OCI-LY1 (cell line): ENCODE data around the gene ATXN1.
"Not testable (repeated sequence)": the region's sequence is repeated elsewhere in the genome, so short reads cannot be mapped to it uniquely, and the experiment has no call there.

Source experiments
- H2AFZ ChIP-seq: fragments of 200-600 bp; sonication (generic), shearing (Covaris generic); 2 replicates; pipeline ENCODE4 v1.6.0; 2014; ENCODE audit warnings: antibody characterized with exemption, mild to moderate bottlenecking, low read length
- H3F3A ChIP-seq: fragments of 200-600 bp; sonication (generic), shearing (Covaris generic); 2 replicates; pipeline ENCODE4 v1.6.0; 2014; ENCODE audit warnings: mild to moderate bottlenecking, antibody characterized with exemption, low read length, moderate library complexity; ENCODE audit not compliant: insufficient read depth
- H3K27ac ChIP-seq: fragments of 200-600 bp; sonication (generic); 2 replicates; pipeline ENCODE4 v1.5.1; 2014; ENCODE audit warnings: low read length, mixed run types, mild to moderate bottlenecking, low read depth; ENCODE audit not compliant: poor library complexity, severe bottlenecking
- H3K27me3 ChIP-seq: fragments of 200-600 bp; sonication (generic); 2 replicates; pipeline ENCODE4 v1.6.0; 2014; ENCODE audit warnings: antibody characterized with exemption, mild to moderate bottlenecking, low read length, moderate library complexity; ENCODE audit not compliant: insufficient read depth
- H3K36me3 ChIP-seq: fragments of 200-600 bp; sonication (generic); 2 replicates; pipeline ENCODE4 v1.6.1; 2014; ENCODE audit warnings: mild to moderate bottlenecking, antibody characterized with exemption, low read length, moderate library complexity, mixed read lengths; ENCODE audit not compliant: insufficient read depth
- H3K4me1 ChIP-seq: fragments of 200-600 bp; sonication (generic); 2 replicates; pipeline ENCODE4 v1.5.1; 2014; ENCODE audit warnings: mild to moderate bottlenecking, low read length, moderate library complexity; ENCODE audit not compliant: insufficient read depth, severe bottlenecking
- H3K4me2 ChIP-seq: fragments of 200-600 bp; sonication (generic), shearing (Covaris generic); 2 replicates; pipeline ENCODE4 v1.6.1; 2014; ENCODE audit warnings: low read length
- H3K4me3 ChIP-seq: fragments of 200-600 bp; sonication (generic); 2 replicates; pipeline ENCODE4 v1.5.1; 2014; ENCODE audit warnings: low read length, low read depth, mild to moderate bottlenecking, mixed read lengths; ENCODE audit not compliant: poor library complexity, severe bottlenecking
- H3K79me2 ChIP-seq: fragments of 200-600 bp; shearing (Covaris generic); 2 replicates; pipeline ENCODE4 v1.6.1; 2016; ENCODE audit warnings: mixed run types, low read length, mixed read lengths; ENCODE audit not compliant: insufficient read depth
- H3K9ac ChIP-seq: fragments of 200-600 bp; sonication (generic), shearing (Covaris generic); 2 replicates; pipeline ENCODE4 v1.6.1; 2014; ENCODE audit warnings: mild to moderate bottlenecking, low read length, mixed read lengths
- H3K9me2 ChIP-seq: fragments of 200-600 bp; sonication (generic), shearing (Covaris generic); 2 replicates; pipeline ENCODE4 v1.6.1; 2014; ENCODE audit warnings: low read depth, mild to moderate bottlenecking, low read length, mixed read lengths
- H3K9me3 ChIP-seq: fragments of 200-600 bp; shearing (Covaris generic); 2 replicates; pipeline ENCODE4 v1.6.1; 2014; ENCODE audit warnings: low read length, mixed read lengths
- H4K20me1 ChIP-seq: fragments of 200-600 bp; sonication (generic), shearing (Covaris generic); 2 replicates; pipeline ENCODE4 v1.6.0; 2016; ENCODE audit warnings: mild to moderate bottlenecking, low read length; ENCODE audit not compliant: insufficient read depth
- CTCF ChIP-seq: fragments of 200-600 bp; sonication (generic), shearing (Covaris generic); IDR thresholded peaks from 2 replicates; pipeline ENCODE4 v1.5.1; 2017; ENCODE audit warnings: mild to moderate bottlenecking, antibody characterized with exemption, low read length, moderate library complexity, mixed read lengths
- EZH2 ChIP-seq: fragments of 200-600 bp; sonication (generic), shearing (Covaris generic); IDR thresholded peaks from 2 replicates; pipeline ENCODE4 v1.8.0; 2017; ENCODE audit warnings: borderline replicate concordance, mixed run types, mild to moderate bottlenecking, antibody characterized with exemption, low read length, moderate library complexity, mixed read lengths

Gene ATXN1

GRCh38 chr6:16785496-16785895 lies 24.2 kb upstream of the ATXN1 start:
- Histone ChIP-seq H3K4me1 (no peaks in the 10 kb centered on the region), H3K27ac (no peak overlapping the region), H3K9ac (no peak overlapping the region), H3F3A (no peaks in the 10 kb centered on the region), H3K36me3 (no peaks in the 10 kb centered on the region), H3K4me3 (no peak overlapping the region), H3K27me3 (no peaks in the 10 kb centered on the region), H4K20me1 (no peaks in the 10 kb centered on the region), H3K9me3 (no peaks in the 10 kb centered on the region), H3K4me2 (no peak overlapping the region), H3K9me2 (no peaks in the 10 kb centered on the region), H3K79me2 (no peaks in the 10 kb centered on the region), H2AFZ (no peak overlapping the region)
- TF ChIP-seq CTCF = no peak
- TF ChIP-seq EZH2 = no peak

DNA sequence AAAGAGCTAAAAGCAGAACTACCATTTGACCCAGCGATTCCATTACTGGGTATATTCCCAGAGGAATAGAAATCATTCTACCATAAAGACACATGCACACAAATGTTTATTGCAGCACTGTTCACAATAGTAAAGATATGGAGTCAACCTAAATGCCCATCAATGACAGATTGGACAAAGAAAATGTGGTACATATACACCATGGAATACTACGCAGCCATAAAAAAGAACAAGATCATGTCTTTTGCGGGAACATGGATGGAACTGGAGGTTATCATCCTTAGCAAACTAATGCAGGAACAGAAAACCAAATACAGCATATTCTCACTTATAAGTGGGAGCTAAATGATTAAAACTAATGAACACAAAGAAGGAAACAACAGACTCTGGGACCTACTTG lies 23.7 kb upstream of the ATXN1 start:
- H3K9me3 ChIP-seq, H3F3A ChIP-seq, H3K9me2 ChIP-seq, H3K4me1 ChIP-seq, H2AFZ ChIP-seq, H3K27ac ChIP-seq, H3K9ac ChIP-seq, H3K4me2 ChIP-seq, H3K79me2 ChIP-seq, H3K4me3 ChIP-seq, H3K36me3 ChIP-seq, H4K20me1 ChIP-seq, H3K27me3 ChIP-seq: not testable (repeated sequence)

DNA sequence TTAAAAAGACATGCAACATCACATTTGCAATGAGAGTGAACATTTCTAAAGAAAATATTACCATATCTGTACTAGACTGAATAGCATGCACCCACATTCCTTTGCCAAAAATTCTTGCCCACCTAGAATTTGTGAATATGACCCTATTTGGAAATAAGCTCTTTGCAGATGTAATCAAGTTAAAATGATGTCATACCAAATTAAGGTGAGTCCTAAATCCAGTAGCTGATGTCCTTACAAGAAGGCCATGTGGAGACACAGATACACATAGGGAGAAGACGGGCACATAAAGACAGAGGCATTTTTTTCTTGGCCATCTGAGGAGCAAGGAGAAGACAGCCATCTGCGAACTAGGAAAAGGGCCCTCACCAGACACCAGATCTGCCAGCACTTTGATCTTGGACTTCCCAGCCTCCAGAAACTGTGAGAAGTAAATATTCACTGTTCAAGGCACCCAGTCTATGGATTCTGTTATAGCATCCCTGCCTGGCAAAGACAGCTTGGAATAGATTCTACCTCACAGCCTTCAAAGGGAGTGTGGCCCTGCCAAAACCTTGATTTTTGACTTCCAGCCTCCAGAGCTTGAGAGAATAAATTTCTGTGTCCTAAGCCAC lies 22.8 kb upstream of the ATXN1 start:
- no peaks in the 10 kb centered on the region for H3K9me2 ChIP-seq
- H2AFZ ChIP-seq = no peak overlapping the region
- no peak overlapping the region for H3K27ac ChIP-seq
- no peak overlapping the region for H3K9ac ChIP-seq
- H3F3A ChIP-seq = no peaks in the 10 kb centered on the region
- no peaks in the 10 kb centered on the region for H3K79me2 ChIP-seq
- H3K36me3 ChIP-seq = no peaks in the 10 kb centered on the region
- no peaks in the 10 kb centered on the region for H3K27me3 ChIP-seq
- no peaks in the 10 kb centered on the region for H4K20me1 ChIP-seq
- no peak overlapping the region for H3K4me2 ChIP-seq
- TF ChIP-seq CTCF (no peak), EZH2 (no peak)
- no peaks in the 10 kb centered on the region for H3K9me3 ChIP-seq
- H3K4me1 ChIP-seq = no peaks in the 10 kb centered on the region
- H3K4me3 ChIP-seq = no peak overlapping the region

DNA sequence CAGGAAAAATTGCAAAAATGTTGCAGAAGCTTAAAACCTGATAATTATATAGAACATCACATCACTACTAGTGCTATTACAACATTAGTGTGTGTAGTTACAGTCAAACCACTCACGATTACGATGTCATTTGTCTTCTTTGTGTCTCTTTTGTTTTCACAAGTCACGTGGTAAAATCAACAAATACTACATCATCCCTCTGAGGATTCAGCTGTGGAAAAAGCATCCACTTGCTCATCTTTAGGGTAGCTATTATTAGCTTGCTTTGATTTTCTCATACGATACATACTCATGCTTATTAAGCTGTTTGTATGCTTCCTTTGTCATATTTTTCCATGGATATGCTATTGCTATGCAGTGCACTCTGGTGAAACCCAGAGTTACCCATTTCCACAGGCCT lies 22.2 kb upstream of the ATXN1 start:
- no peaks in the 10 kb centered on the region for H3K36me3 ChIP-seq
- H2AFZ ChIP-seq = no peak overlapping the region
- H3K9me2 ChIP-seq = no peaks in the 10 kb centered on the region
- H3F3A ChIP-seq = no peaks in the 10 kb centered on the region
- H3K27me3 ChIP-seq = no peaks in the 10 kb centered on the region
- H3K27ac ChIP-seq = no peak overlapping the region
- H3K4me3 ChIP-seq = no peak overlapping the region
- H3K4me2 ChIP-seq = no peak overlapping the region
- H3K9ac ChIP-seq = no peak overlapping the region
- no peaks in the 10 kb centered on the region for H3K4me1 ChIP-seq
- H3K79me2 ChIP-seq = no peaks in the 10 kb centered on the region
- no peaks in the 10 kb centered on the region for H3K9me3 ChIP-seq
- TF ChIP-seq CTCF (no peak), EZH2 (no peak)
- no peaks in the 10 kb centered on the region for H4K20me1 ChIP-seq
